Activated naive CD4-positive, alpha-beta T cell treated with anti-CD3 and anti-CD28 coated beads, Interleukin-2, amount 10 ng/mL, durations not matched to agents 7 days and 5 days (primary cell): ENCODE results near the gene PARVA.

Experiments used
- CTCF ChIA-PET: fragments of 350-600 bp; sonication (Branson Sonifier 250); formaldehyde crosslinking; loops from one replicate; lab custom pipeline; 2021; ENCODE audit warnings: antibody characterized with exemption; lab: Charles Lee
- DNase-seq: peaks from one replicate; pipeline ENCODE4 v3.0.0-alpha.2; 2020
- H3K27ac Mint-ChIP-seq: one replicate; pipeline ENCODE4 v1.8.0; 2021; ENCODE audit warnings: mild to moderate bottlenecking, moderate library complexity, mixed read lengths
- H3K27me3 Mint-ChIP-seq: one replicate; pipeline ENCODE4 v1.8.0; 2021; ENCODE audit warnings: mild to moderate bottlenecking, mixed read lengths
- H3K36me3 Mint-ChIP-seq: one replicate; pipeline ENCODE4 v1.8.0; 2021; ENCODE audit warnings: mixed read lengths
- H3K4me1 Mint-ChIP-seq: one replicate; pipeline ENCODE4 v1.8.0; 2021; ENCODE audit warnings: mixed read lengths
- H3K4me3 Mint-ChIP-seq: one replicate; pipeline ENCODE4 v1.8.0; 2021; ENCODE audit warnings: mild to moderate bottlenecking, moderate library complexity, mixed read lengths
- H3K9me3 Mint-ChIP-seq: one replicate; pipeline ENCODE4 v1.8.0; 2021; ENCODE audit warnings: mixed read lengths

Gene PARVA

DNA sequence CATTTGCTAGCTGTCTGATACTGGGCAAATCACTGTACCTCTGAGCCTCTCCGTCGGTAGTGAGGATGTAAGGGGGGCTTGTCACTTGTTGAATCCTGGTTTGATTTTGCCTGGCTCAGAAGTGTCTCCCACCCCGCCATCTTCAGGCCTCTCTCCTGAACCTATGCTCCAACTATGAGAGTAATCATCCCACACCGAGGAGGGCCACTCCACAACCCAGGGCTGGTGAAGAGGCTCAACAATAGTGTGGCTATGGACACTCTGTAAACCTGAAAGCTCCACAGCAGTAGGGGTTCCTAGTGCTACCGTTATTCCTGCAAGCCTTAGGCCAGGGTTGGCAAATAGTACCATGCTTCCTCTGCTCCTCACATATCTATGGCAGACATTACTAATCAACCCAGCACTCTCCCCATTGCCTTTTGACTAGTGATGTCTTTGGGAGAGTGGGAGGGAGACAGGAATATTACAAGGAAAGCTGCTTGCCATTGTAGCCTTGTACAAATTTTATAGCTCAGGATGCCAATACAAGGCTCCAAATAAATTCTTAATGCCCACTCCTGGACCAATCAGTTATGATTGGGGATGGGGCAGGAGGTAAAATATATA lies 162.8 kb downstream of the PARVA start:
- CTCF ChIA-PET: no interaction called here
- no peak for DNase-seq
- H3K36me3 Mint-ChIP-seq: no peaks in the 10 kb centered on the region
- no peak overlapping the region for H3K27ac Mint-ChIP-seq
- peaks cover 22% of the 10 kb centered on the region for H3K27me3 Mint-ChIP-seq
- H3K4me1 Mint-ChIP-seq: no peaks in the 10 kb centered on the region
- no peak overlapping the region for H3K4me3 Mint-ChIP-seq
- no peaks in the 10 kb centered on the region for H3K9me3 Mint-ChIP-seq

DNA sequence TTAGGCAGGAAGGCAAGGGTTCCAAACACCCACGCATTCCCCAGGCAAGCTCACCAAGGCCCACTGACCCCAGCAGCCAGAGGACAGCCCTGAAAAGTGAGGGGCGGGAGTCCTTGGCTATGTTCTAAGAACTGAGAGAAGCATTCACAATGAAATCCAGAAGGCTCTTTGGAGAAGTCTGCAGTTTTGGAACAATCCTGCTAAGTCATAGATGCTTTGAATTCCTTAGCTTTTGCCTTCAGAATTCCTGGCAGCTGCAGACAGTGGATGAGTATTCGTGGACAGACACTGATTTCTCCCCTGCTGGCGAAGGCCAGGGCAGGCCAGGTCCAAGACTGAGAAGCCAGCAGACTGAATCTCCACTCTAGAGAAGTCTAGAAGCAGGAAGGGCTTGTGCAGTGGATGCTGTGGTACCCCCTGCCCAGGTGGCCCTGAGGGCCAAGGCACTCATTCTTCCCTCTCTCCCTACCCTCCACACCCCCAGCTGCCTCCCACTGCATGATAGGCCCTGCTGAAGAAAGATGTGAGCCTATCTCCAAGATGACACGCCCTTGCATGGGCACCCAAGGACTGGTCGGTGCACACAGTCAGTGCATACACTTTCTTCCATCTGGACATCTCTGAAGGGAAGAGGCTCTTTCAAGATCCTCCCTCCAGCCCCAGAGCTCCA lies 163.7 kb downstream of the PARVA start:
- no peak for DNase-seq
- CTCF ChIA-PET: interaction anchor here (1.6 kb wide), 1 partner anchor 9 kb away, joined by 3 read pairs; no protein-coding TSS in a partner anchor
- Mint-ChIP-seq H3K9me3 (no peaks in the 10 kb centered on the region), H3K4me3 (no peak overlapping the region), H3K4me1 (no peaks in the 10 kb centered on the region), H3K27ac (no peak overlapping the region), H3K27me3 (peaks cover 22% of the 10 kb centered on the region), H3K36me3 (no peaks in the 10 kb centered on the region)

DNA sequence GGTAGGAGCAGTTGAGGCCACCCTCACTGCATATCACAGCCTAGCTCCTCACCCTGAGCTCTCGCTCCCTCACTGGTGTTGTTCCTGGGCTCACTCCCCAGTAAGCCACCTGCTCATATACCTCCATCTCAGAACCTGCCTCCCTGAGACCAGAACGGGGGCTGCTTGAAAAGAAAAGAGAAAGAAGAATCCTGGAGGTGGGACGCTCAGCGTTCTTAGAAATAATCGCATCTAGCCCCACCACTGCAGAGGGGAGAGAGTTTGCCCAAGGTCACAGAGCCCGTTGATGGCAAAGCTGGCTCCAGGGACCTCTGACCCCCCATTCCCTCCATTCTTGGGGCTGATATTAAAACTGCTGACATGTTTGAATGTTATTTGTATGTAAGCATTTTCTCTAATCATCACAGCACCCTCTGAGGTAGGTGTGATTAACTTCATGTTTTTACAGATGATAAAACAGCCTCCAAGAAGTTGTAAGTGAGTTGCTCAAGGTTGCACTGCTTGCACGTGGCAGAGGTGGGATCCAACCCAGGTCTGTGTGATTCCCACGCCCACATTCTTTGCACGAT lies 164.3 kb downstream of the PARVA start:
- H3K4me3 Mint-ChIP-seq: no peak overlapping the region
- H3K36me3 Mint-ChIP-seq: no peaks in the 10 kb centered on the region
- H3K9me3 Mint-ChIP-seq: no peaks in the 10 kb centered on the region
- no peaks in the 10 kb centered on the region for H3K4me1 Mint-ChIP-seq
- CTCF ChIA-PET: interaction anchor here (1.6 kb wide), 1 partner anchor 10 kb away, joined by 3 read pairs; no protein-coding TSS in a partner anchor
- no peak for DNase-seq
- no peak overlapping the region for H3K27ac Mint-ChIP-seq
- peaks cover 21% of the 10 kb centered on the region for H3K27me3 Mint-ChIP-seq

DNA sequence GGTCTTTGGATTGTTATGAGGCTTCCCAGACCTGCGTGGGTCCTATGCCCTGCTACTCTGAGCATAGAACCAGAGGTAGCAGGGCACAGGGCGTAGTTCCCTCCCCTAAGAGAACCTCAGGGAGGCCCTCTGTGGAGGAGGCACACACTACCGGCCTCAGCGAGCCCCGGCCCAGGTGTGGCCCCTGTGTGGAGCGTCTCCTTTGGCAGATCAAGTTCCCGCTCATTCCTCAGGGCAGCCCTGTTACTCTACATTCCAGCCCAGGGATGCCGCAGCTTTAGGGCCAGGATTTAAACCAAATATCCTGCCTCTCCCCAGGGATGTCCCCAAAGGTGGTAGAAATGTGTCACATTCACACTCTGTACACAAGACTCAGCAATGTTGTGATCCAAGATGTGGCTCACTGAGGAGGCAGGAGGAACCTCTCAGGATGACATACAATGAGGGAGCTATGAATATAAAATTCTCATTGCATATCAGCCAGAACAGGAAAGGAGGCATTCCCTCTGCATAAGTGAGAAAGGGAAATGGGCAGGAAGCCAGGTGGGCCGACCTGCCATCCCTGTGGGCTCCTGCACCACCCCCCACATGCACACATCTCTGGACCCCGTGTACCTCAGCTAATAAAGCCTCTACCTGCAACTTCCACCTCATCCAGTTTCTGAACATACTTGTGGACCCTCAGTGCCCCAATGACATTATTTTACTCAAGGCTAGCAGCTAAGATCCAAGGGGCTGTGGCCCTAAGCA lies 165.0 kb downstream of the PARVA start:
- no peak for DNase-seq
- H3K4me1 Mint-ChIP-seq: no peaks in the 10 kb centered on the region
- H3K36me3 Mint-ChIP-seq: no peaks in the 10 kb centered on the region
- CTCF ChIA-PET: interaction anchor here (1.6 kb wide), 1 partner anchor 10 kb away, joined by 3 read pairs; no protein-coding TSS in a partner anchor
- H3K27me3 Mint-ChIP-seq: peaks cover 17% of the 10 kb centered on the region
- H3K27ac Mint-ChIP-seq: no peak overlapping the region
- no peaks in the 10 kb centered on the region for H3K9me3 Mint-ChIP-seq
- H3K4me3 Mint-ChIP-seq: no peak overlapping the region

DNA sequence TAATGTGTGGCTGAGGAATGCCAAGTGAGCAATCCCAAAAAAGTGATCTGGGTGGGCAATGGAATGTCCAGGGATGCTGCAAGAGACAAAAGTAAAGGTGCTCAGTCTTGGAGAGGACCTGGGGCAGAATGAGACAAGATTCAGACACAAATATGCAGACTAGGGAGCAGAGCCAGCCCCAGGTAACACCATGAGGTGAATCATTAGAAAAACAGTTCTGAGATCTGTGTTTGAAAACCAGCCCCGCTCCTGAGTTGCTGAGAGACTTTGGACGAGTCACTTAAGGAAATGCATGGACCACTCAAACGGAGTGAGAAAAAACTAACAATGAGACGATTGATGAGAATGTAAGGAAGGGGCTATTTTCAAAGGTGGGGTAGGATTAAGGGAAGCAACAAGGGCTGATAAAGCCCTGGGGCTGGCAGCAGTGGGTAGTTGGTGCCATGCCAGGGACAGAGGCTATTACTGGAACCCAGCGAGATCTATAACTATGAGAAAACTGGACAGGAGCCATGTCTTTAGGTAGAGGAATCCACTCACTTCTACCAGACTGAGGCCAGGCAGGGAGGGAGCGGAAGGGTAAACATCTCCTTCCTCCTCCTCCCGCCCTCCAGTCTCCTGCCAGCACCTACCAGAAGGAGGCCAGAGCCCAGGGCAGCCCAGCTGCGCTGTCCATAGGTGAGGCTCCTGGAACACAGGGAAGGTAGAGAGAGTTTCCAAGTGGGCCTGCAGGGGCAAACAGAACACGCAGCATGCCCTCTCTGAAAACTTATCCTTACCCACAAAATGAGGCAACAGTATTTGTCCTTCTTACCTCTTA lies 166.4 kb downstream of the PARVA start:
- Mint-ChIP-seq H3K27ac (no peak overlapping the region), H3K4me3 (no peak overlapping the region), H3K36me3 (no peaks in the 10 kb centered on the region), H3K9me3 (no peaks in the 10 kb centered on the region), H3K4me1 (no peaks in the 10 kb centered on the region), H3K27me3 (peaks cover 13% of the 10 kb centered on the region)
- DNase-seq: no peak
- CTCF ChIA-PET: no interaction called here

DNA sequence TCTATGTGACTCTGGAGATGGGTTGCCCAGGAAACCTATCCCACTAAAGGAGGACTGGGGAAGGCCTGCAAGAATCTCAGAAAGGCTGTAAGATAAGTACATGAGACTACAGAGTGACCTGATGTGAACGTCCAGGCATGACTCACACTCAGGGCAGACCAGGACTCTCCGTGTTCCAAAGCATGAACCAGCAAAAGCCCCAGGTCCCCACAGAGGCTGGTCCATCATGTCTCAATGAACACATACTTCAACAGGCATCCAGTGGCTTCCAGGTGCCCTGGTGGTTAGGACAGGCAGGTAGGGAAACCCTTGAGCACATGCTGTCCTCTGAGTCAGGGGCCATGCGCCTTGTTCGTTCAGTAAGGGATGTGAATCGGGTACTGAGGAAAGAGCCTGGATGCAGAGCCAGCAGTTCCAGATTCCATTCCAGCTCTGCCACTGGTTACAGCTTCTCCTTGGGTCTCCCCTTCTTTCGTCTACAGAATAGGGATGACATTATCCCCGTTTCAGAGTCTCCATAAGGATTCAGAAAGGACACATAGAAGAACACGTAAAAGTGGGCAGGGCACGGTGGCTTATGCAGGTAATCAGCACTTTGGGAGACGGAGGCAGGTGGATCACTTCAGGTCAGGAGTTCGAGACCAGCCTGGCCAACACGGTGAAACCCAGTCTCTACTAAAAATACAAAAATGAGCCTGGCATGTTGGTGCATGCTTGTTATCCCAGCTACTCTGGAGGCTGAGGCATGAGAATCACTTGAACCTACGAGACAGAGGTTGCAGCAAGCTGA lies 167.8 kb downstream of the PARVA start:
- Mint-ChIP-seq H3K9me3 (no peaks in the 10 kb centered on the region), H3K27me3 (peaks cover 13% of the 10 kb centered on the region), H3K36me3 (no peaks in the 10 kb centered on the region), H3K4me3 (no peak overlapping the region), H3K4me1 (no peaks in the 10 kb centered on the region), H3K27ac (no peak overlapping the region)
- no peak for DNase-seq
- CTCF ChIA-PET: interaction anchor here (0.6 kb wide), 1 partner anchor 11 kb away, joined by 5 read pairs; no protein-coding TSS in a partner anchor

DNA sequence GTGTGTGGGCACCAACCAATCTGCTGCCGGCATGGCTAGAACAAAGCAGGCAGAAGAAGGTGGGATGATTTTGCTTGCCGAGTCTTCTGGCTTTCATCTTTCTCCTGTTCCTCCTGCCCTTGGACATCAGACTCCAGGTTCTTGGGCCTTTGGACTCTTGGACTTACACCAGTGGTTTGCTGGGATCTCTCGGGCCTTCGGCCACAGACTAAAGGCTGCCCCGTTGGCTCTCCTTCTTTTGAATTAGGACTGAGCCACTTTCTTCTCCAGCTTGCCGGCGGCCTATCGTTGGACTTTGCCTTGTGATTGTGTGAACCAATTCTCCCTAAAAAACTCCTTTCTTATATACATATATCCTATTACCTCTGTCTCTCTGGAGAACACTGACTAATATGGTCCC lies 168.8 kb downstream of the PARVA start:
- no peak for DNase-seq

DNA sequence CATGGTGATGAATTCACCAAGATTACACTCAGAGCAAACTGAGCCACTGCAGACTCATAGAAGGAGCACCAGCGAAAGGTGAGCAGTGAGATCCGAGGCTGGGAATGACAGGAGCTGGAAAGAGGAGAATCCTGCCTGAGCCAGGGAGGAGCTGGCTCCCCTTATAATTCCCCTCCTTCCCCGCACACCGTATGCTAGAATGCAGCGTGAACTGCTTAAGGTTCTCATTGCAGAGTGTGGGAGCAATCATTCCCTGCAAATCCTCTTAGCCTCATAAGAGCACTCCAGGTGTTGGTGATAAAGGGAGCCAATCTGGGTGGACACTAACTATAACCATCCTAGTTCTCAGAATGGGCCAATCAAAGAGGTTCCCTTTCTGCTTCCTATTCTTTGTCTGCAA lies 169.3 kb downstream of the PARVA start:
- Mint-ChIP-seq H3K4me1 (no peaks in the 10 kb centered on the region), H3K4me3 (no peak overlapping the region), H3K27me3 (peaks cover 9% of the 10 kb centered on the region), H3K27ac (no peak overlapping the region), H3K9me3 (no peaks in the 10 kb centered on the region), H3K36me3 (no peaks in the 10 kb centered on the region)
- DNase-seq: no peak
- CTCF ChIA-PET: interaction anchor here (0.6 kb wide), 1 partner anchor 306 kb away, joined by 3 read pairs; no protein-coding TSS in a partner anchor

More for the DNA sequence above, 168.8 kb downstream of the PARVA start:
- H3K9me3 Mint-ChIP-seq: no peaks in the 10 kb centered on the region
- H3K27ac Mint-ChIP-seq: no peak overlapping the region
- H3K4me1 Mint-ChIP-seq: no peaks in the 10 kb centered on the region
- H3K4me3 Mint-ChIP-seq: no peak overlapping the region
- H3K27me3 Mint-ChIP-seq: peaks cover 10% of the 10 kb centered on the region
- CTCF ChIA-PET: no interaction called here
- H3K36me3 Mint-ChIP-seq: no peaks in the 10 kb centered on the region

DNA sequence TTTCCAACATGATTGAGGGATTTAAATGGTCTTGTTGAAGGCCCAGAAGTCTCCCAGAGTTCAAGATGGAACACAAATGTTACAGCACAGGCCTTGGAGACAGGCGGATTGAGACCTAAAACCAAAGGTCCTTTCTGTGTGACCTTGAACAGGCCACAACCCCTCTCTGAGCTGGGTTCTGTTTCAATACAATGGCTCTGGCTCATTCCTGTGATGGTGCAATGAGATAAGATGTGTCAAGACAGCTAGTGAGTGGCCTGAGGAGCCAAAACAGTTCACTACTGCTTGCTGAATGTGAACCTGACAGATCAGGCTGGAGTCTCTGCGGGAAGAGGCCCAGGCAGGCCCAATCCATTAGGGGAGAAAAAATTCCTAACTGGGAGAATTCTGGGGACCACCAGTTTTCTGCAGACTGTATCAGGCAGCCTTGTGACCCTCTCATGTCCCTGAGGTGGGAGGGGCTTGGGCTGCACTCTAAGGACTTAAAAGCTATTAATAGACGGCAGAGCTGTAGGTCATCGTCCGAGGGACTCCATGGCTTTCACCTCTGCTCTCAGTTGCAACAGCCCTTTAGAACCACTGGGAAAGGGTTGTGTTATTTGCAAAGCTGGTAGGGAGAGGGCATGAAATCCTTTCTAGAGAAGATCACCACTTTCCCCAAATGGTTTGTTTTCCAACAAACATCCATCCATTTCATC lies 170.7 kb downstream of the PARVA start:
- Mint-ChIP-seq H3K4me1 (no peaks in the 10 kb centered on the region), H3K27me3 (peaks cover 15% of the 10 kb centered on the region), H3K36me3 (no peaks in the 10 kb centered on the region), H3K9me3 (no peaks in the 10 kb centered on the region), H3K27ac (no peak overlapping the region), H3K4me3 (no peak overlapping the region)
- DNase-seq: no peak
- CTCF ChIA-PET: no interaction called here

DNA sequence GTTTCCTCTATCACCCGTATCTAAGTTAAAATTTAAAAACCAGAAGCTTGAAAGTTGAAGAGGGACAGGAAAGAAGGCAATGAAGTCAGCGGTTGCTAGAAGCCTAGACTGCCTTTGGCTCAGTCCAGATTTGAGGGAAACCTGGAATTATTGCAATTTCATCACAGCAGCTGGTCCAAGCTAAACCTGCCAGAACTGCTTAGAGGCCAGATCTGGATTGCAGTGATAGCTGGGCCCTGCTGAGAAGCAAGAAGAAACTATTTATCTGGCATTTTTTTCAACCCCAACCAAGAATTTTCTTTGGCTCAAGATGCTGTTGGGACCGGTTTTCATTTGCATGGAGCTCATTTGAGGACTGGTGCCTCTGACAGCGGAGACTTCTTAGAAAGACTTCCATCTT lies 175.3 kb downstream of the PARVA start:
- Mint-ChIP-seq H3K9me3 (no peaks in the 10 kb centered on the region), H3K36me3 (no peaks in the 10 kb centered on the region), H3K27ac (no peak overlapping the region), H3K4me1 (no peaks in the 10 kb centered on the region), H3K4me3 (no peak overlapping the region), H3K27me3 (peaks cover 25% of the 10 kb centered on the region)
- DNase-seq: no peak
- CTCF ChIA-PET: no interaction called here

DNA sequence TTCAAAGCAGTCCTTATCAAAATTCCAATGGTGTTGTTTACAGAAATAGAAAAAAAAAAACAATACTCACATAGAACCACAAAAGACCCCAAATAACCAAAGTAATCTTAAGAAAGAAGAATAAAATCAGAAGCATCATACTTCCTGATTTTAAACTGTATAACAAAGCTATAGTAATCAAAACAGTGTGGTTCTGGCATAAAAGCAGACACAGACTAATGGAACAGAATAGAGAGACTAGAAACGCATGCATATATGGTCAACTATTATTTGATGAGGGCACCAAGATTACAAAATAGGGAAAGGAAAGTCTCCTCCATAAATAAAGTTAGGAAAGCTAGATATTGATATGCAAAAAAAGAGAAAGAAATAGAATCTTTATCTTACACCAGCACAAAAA lies 176.8 kb downstream of the PARVA start:
- H3K4me3 Mint-ChIP-seq: no peak overlapping the region
- DNase-seq: no peak
- no peaks in the 10 kb centered on the region for H3K36me3 Mint-ChIP-seq
- H3K27me3 Mint-ChIP-seq: peaks cover 32% of the 10 kb centered on the region
- CTCF ChIA-PET: no interaction called here
- no peak overlapping the region for H3K27ac Mint-ChIP-seq
- no peaks in the 10 kb centered on the region for H3K4me1 Mint-ChIP-seq
- no peaks in the 10 kb centered on the region for H3K9me3 Mint-ChIP-seq

DNA sequence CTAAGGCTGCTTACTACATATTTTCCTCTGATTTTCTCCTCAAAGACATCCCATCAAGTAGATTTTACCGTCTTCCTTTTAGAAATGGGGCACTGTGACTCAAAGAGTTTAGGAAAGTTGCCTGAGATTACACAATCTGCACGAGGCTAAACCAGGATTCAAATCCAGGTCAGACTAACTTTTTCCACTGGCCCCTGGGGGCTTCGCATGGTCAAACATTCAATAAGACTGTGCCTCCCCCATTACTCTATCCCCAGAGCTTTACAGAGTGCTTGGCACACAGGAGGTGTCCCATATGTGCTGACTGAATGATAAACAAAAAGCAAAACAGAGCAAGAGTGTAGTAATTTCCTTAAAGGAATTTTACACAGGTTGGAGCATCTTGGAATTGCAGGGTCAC lies 178.8 kb downstream of the PARVA start:
- no peak overlapping the region for H3K27ac Mint-ChIP-seq
- no peaks in the 10 kb centered on the region for H3K9me3 Mint-ChIP-seq
- no peaks in the 10 kb centered on the region for H3K4me1 Mint-ChIP-seq
- H3K4me3 Mint-ChIP-seq: no peak overlapping the region
- H3K27me3 Mint-ChIP-seq: peaks cover 32% of the 10 kb centered on the region
- CTCF ChIA-PET: interaction anchor here (0.7 kb wide), 1 partner anchor 11 kb away, joined by 5 read pairs; no protein-coding TSS in a partner anchor
- no peak for DNase-seq
- H3K36me3 Mint-ChIP-seq: no peaks in the 10 kb centered on the region
